Effector memory CD4-positive, alpha-beta T cell (primary cell): ENCODE results near the gene PTPRN2.
"Not testable (repeated sequence)": the region's sequence is repeated elsewhere in the genome, so short reads cannot be mapped to it uniquely, and the experiment has no call there.

ENCODE experiments used
- DNase-seq, 3 donors: peaks; one replicate each; pipeline ENCODE4 v3.0.0-alpha.2; 2020
- H3K27ac ChIP-seq: 2 replicates; pipeline ENCODE4 v1.7.0; 2013; ENCODE audit warnings: mild to moderate bottlenecking, low read length, moderate library complexity; ENCODE audit not compliant: insufficient read depth, poor library complexity, severe bottlenecking
- H3K27me3 ChIP-seq: replicated peaks from 2 replicates; pipeline ENCODE4 v1.7.0; 2013; ENCODE audit warnings: mild to moderate bottlenecking, low read length; ENCODE audit not compliant: insufficient read depth, control insufficient read depth, poor library complexity, severe bottlenecking
- H3K36me3 ChIP-seq: 2 replicates; pipeline ENCODE4 v1.7.0; 2013; ENCODE audit warnings: mild to moderate bottlenecking, low read length, moderate library complexity; ENCODE audit not compliant: control insufficient read depth, insufficient read depth
- H3K4me1 ChIP-seq: 2 replicates; pipeline ENCODE4 v1.7.0; 2013; ENCODE audit warnings: low read length, mild to moderate bottlenecking; ENCODE audit not compliant: control insufficient read depth, insufficient read depth, poor library complexity, severe bottlenecking
- H3K4me3 ChIP-seq: 2 replicates; pipeline ENCODE4 v1.7.0; 2013; ENCODE audit warnings: low read length, low read depth, mild to moderate bottlenecking; ENCODE audit not compliant: insufficient read depth, poor library complexity, severe bottlenecking
- H3K9me3 ChIP-seq: 2 replicates; pipeline ENCODE4 v1.7.0; 2013; ENCODE audit warnings: mild to moderate bottlenecking, low read length, moderate library complexity; ENCODE audit not compliant: control insufficient read depth

Gene PTPRN2

GRCh38 chr7:158048569-158048968, 539.1 kb downstream of the PTPRN2 start:
- DNase-seq = no peak
- Histone ChIP-seq H3K4me3 (no peak overlapping the region), H3K9me3 (no peaks in the 10 kb centered on the region), H3K27me3 (no peaks in the 10 kb centered on the region), H3K4me1 (no peaks in the 10 kb centered on the region), H3K27ac (no peak overlapping the region), H3K36me3 (no peaks in the 10 kb centered on the region)

DNA sequence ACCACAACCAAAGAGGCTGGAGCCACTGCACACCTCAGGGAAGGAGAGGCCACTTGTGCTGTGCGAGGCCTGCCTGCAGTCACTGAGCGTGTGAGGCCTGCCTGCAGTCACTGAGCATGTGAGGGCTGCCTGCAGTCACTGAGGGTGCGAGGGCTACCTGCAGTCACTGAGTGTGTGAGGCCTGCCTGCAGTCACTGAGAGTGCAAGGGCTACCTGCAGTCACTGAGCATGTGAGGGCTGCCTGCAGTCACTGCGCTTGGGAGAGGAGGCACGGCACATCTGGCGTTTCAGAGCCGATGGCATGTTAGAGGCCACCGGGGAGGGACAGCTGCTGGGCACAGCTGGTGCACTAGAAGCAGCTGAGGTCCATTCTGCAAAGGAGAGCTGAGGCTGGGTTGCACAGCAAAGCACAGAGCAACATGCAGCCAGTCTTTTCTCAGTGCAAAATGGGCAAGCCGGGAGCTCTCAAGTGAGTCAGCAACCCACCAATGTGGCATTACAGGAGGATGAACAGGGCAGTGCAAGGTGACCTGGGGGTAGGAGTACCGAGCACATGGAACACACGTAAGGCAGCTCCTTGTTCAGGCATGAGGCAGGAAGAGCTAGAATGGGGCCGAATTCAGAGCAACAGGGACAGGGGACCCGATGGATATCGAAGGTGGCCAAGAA, 540.1 kb downstream of the PTPRN2 start:
- Histone ChIP-seq H3K4me3 (no peak overlapping the region), H3K4me1 (no peaks in the 10 kb centered on the region), H3K36me3 (no peaks in the 10 kb centered on the region), H3K27me3 (no peaks in the 10 kb centered on the region), H3K9me3 (no peaks in the 10 kb centered on the region), H3K27ac (no peak overlapping the region)
- DNase-seq = no peak

- H3K4me3 ChIP-seq, H3K27me3 ChIP-seq, H3K27ac ChIP-seq, H3K36me3 ChIP-seq, DNase-seq, H3K9me3 ChIP-seq, H3K4me1 ChIP-seq: not testable (repeated sequence)
Observed at GRCh38 chr7:158046246-158046645, 541.4 kb downstream of the PTPRN2 start.

GRCh38 chr7:158044482-158044823, 543.2 kb downstream of the PTPRN2 start:
- DNase-seq = no peak

GRCh38 chr7:158043551-158044481, 543.8 kb downstream of the PTPRN2 start:
- no peak overlapping the region for H3K27ac ChIP-seq
- H3K36me3 ChIP-seq = no peaks in the 10 kb centered on the region
- H3K9me3 ChIP-seq = no peaks in the 10 kb centered on the region
- no peaks in the 10 kb centered on the region for H3K27me3 ChIP-seq
- DNase-seq = no peak
- H3K4me1 ChIP-seq = no peaks in the 10 kb centered on the region
- H3K4me3 ChIP-seq = no peak overlapping the region

More at GRCh38 chr7:158044482-158044823, 543.2 kb downstream of the PTPRN2 start:
- H3K4me3 ChIP-seq = no peak overlapping the region
- H3K4me1 ChIP-seq = no peaks in the 10 kb centered on the region
- H3K27me3 ChIP-seq = no peaks in the 10 kb centered on the region
- no peaks in the 10 kb centered on the region for H3K36me3 ChIP-seq
- no peak overlapping the region for H3K27ac ChIP-seq
- no peaks in the 10 kb centered on the region for H3K9me3 ChIP-seq

DNA sequence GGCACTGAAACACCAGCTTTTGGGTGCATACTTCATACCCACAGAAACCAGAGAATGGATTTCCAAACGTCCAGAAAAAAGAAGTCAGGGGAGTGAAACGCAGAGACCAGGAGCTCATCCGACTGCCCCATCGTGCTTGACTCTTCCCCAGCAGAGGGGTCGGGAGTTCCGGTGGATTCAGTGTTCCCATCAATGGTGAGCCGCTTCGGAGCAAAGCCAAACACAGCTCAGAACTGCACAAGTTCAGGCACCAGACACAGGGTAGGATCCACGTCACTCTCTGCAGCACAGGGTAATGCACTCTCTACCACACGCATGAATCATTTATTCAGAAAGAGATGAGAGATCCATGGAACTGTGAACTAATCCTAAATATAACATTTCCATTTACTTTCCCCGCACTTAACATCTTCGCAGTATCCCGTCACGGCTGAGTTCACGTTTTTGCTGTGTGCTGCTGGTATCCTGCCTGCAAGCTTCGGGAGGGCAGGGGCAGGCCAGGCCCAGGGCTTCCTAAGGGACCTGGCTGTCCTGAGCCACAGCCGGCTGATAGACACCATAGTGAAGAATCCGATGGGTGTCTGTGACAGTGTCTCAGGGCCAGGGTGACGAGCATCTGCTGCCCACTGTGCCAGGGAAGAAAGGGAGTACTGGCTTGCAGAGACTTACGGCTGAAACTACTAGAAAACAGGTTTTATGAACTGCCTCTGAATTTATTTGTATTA, 545.3 kb downstream of the PTPRN2 start:
- H3K4me3 ChIP-seq = no peak overlapping the region
- DNase-seq = no peak
- H3K36me3 ChIP-seq = no peaks in the 10 kb centered on the region
- no peaks in the 10 kb centered on the region for H3K27me3 ChIP-seq
- H3K4me1 ChIP-seq = no peaks in the 10 kb centered on the region
- no peak overlapping the region for H3K27ac ChIP-seq
- H3K9me3 ChIP-seq = no peaks in the 10 kb centered on the region

DNA sequence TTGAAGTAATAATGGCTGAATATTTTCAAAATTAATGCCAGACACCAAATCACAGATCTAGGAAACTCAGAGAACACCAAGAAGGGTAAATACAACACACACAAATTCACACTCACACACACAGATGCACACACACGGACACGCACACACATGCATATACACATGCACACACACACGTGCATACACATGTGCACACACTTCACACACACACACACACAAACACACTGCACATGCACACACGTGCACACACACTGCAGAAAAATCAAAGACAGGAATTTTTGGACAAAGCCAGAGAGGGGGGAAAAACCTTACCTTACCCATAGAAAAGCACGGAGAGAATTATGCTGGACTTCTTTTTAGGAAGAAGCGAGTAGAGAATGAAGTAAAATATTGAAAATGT, 547.4 kb downstream of the PTPRN2 start:
- no peak for DNase-seq
- Histone ChIP-seq H3K9me3 (no peaks in the 10 kb centered on the region), H3K4me3 (no peak overlapping the region), H3K36me3 (no peaks in the 10 kb centered on the region), H3K27me3 (no peaks in the 10 kb centered on the region), H3K27ac (no peak overlapping the region), H3K4me1 (no peaks in the 10 kb centered on the region)

GRCh38 chr7:158039270-158039669, 548.4 kb downstream of the PTPRN2 start:
- H3K4me3 ChIP-seq = no peak overlapping the region
- H3K27me3 ChIP-seq = no peaks in the 10 kb centered on the region
- no peak overlapping the region for H3K27ac ChIP-seq
- no peaks in the 10 kb centered on the region for H3K4me1 ChIP-seq
- no peaks in the 10 kb centered on the region for H3K9me3 ChIP-seq
- no peaks in the 10 kb centered on the region for H3K36me3 ChIP-seq
- no peak for DNase-seq

GRCh38 chr7:158037211-158037610, 550.4 kb downstream of the PTPRN2 start:
- Histone ChIP-seq H3K4me3 (no peak overlapping the region), H3K36me3 (no peaks in the 10 kb centered on the region), H3K9me3 (no peaks in the 10 kb centered on the region), H3K27ac (no peak overlapping the region), H3K4me1 (no peaks in the 10 kb centered on the region), H3K27me3 (no peaks in the 10 kb centered on the region)
- no peak for DNase-seq

DNA sequence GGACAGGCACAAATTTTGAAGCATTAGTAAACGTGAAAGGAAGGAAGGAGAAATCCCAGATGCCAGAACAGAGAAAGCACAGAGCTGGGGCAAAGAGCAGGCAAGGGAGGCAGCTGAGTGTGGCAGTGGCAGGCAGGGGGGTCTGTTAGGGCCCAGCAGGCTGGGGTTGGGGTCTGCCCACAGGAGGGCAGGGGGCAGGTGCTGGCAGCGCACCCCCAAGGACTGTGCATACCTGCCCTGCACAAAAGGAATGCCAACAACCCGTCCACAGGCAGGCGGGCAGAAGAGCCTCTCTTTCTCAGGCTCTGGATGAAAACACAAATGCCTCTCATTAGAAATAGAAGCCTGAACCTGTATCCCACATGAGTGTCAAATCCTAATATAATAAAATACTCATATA, 552.3 kb downstream of the PTPRN2 start:
- Histone ChIP-seq H3K27me3 (no peaks in the 10 kb centered on the region), H3K4me3 (no peak overlapping the region), H3K36me3 (no peaks in the 10 kb centered on the region), H3K4me1 (no peaks in the 10 kb centered on the region), H3K27ac (no peak overlapping the region), H3K9me3 (no peaks in the 10 kb centered on the region)
- no peak for DNase-seq
